22Rv1 (cell line): Measurements from ENCODE around the gene TPK1.

ENCODE experiments used
- ZFX ChIP-seq: fragments of 450-650 bp; IDR thresholded peaks from 2 replicates; pipeline ENCODE4 v1.6.1; 2017; ENCODE audit warnings: antibody characterized with exemption, borderline replicate concordance
- TF ChIP-seq, protein P1 (sequence below): fragments of 450-650 bp; IDR thresholded peaks from 2 replicates; pipeline ENCODE4 v1.5.1; 2017; ENCODE audit warnings: mild to moderate bottlenecking

DNA sequence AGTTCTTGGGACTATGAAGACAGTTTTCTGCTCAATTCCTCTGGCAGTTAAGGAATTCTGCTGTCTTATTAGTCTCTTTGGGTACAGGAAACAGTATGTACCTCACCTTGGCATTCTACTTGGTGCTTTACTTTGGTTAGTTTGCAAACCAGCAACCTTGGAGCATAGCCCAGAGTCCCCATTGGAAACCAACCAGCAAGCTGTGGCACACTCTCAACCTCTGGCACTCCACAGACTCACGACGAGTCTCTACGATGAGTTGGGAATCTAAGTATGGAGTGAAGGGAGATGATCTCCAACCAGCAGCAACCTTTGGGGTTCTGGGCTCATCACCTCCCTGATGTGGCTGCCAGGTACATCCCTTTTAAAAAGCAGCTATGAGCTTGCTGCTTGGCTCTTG, 43.8 kb downstream of the TPK1 start:
- TF ChIP-seq, protein P1, sequence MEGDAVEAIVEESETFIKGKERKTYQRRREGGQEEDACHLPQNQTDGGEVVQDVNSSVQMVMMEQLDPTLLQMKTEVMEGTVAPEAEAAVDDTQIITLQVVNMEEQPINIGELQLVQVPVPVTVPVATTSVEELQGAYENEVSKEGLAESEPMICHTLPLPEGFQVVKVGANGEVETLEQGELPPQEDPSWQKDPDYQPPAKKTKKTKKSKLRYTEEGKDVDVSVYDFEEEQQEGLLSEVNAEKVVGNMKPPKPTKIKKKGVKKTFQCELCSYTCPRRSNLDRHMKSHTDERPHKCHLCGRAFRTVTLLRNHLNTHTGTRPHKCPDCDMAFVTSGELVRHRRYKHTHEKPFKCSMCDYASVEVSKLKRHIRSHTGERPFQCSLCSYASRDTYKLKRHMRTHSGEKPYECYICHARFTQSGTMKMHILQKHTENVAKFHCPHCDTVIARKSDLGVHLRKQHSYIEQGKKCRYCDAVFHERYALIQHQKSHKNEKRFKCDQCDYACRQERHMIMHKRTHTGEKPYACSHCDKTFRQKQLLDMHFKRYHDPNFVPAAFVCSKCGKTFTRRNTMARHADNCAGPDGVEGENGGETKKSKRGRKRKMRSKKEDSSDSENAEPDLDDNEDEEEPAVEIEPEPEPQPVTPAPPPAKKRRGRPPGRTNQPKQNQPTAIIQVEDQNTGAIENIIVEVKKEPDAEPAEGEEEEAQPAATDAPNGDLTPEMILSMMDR: no peak
- no peak for TF ChIP-seq ZFX
